OCI-LY3 (cell line): ENCODE data around the gene GALNT10.

Experiments used
- CTCF ChIP-seq: fragments of 200-600, 300-600 bp; sonication (generic); IDR thresholded peaks from 2 replicates; pipeline ENCODE4 v1.5.1; 2014; ENCODE audit warnings: antibody characterized with exemption, low read length, low read depth
- EZH2phosphoT487 ChIP-seq: fragments of 200-600 bp; shearing (Covaris generic); IDR thresholded peaks from 2 replicates; pipeline ENCODE4 v1.6.1; 2018; ENCODE audit warnings: antibody characterized with exemption, mixed run types, low read depth

- TF ChIP-seq CTCF, result no peak
- no peak for TF ChIP-seq EZH2phosphoT487
Measured at GRCh38 chr5:154268073-154268472, 77.5 kb downstream of the GALNT10 start.
